Measurements from ENCODE around the gene SMG1.
"Not testable (repeated sequence)": the region's sequence is repeated elsewhere in the genome, so short reads cannot be mapped to it uniquely, and the experiment has no call there.

Gene SMG1

DNA sequence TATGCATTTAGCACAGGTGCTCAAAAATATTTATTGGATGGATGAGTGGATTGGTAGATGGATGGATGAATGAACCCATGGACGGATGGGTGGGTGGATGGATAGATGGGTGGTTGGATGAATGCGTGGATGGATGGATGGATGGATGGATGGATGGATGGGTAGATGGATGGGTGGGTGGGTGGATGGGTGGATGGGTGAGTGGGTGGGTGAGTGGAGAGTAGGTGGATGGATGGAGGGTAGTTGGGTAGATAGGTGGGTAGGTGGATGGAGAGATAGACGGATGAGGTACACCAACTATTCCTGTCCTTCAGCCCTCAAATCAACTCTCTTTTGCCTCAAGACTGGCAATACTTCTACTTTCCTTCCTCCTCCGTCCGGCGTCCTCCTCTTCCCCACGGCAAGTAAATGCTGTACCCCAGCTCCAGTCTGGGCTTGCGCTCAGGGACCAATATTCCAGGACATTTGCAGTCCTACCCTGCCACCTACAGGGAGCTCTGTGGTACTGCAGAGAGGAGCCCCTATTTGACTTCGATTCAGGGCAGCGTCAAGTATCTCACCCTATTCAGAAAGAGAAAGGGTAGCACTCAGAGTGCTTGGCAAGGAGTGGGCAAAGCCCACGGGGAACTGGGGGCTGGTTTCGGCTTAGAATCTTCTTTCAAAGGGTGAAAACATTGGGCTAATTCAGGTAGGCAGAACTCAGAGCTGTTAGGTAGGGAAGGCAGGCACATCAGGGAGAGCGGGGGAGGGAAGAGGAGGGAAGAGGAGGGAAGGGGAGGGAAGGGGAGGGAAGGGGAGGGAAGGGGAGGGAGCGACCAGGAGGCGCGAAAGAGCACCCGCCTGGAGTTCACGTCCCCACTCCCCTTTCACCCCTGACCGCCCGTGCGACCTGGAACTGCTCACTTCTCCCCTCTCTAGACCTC is 166.3 kb downstream of the SMG1 start:
- DNase-seq (ENCODE audit: low spot score) = not testable (repeated sequence)

DNA sequence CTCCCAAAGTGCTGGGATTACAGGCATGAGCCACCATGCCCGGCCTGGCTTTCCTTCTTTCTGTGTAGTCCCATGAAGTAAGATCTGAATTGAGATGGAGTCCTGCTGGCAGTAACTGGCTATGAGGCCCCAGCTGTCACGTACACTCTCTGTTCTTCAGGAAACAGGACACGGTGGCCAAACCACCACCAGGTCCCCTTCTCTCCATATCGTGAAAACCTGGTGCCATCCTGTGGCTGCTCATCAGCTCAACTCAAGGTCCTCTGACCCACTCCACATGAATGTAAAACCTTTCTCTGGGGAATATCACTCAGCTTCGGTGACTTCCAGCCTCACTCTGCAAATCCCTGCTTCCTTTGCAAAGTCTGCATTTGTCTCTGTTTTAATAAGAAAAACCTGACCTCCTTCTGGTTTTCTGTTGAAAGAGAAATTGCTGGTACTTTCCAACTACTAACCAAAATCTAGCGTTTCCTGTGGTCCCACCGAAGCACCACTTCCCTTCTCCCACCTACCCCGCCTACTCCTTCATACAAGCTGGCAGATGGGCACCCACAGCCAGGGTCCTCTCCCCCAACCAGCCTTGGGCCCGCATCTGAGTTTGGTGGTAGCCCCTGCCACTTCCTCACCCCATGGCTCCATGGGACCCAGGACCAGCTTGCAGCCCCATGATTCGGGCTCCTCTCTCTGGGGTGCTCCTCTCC is 168.1 kb downstream of the SMG1 start:
- DNase-seq (ENCODE audit: low spot score) = not testable (repeated sequence)

DNA sequence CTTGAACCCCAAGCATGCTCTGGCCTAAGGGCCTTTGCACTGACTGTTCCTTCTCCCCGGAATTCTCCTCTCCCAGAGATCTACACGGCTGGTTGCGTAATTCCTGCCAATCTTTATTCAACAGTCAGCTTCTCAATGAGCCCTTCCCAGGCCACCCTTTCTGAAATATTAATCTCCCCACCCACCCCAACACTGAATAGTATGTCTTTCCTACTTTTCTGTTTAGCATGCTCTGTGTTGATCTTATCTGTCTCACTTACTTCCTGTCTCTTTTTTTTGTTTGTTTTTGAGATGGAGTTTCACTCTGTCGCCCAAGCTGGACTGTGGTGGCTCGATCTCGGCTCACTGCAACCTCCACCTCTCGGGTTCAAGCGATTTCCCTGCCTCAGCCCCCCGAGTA is 169.6 kb downstream of the SMG1 start:
- DNase-seq (ENCODE audit: low spot score) = not testable (repeated sequence)
